Endothelial cell of umbilical vein (primary cell): Measurements from ENCODE around the gene XRCC1. TPM values are rescaled to one million over a fixed set of nuclear protein-coding genes. Genes with fewer than 3 reads are reported as not detected.
"Not testable (repeated sequence)": the region's sequence is repeated elsewhere in the genome, so short reads cannot be mapped to it uniquely, and the experiment has no call there.

Experiments
- BruUV-seq: library from RNA; stranded (reverse); fragments of 400-500 nt; replicated peaks from 2 replicates; lab custom pipeline; 2021; lab: Mats Ljungman, UMichigan
- CTCF ChIA-PET: fragments of 300-600, 350-600 bp; sonication (Branson Sonifier 250); formaldehyde crosslinking; loops from one replicate; lab custom pipeline; 2021; ENCODE audit warnings: antibody characterized with exemption, inconsistent platforms; lab: Charles Lee
- POLR2A ChIA-PET: fragments of 300-600, 350-600 bp; sonication (Branson Sonifier 250); formaldehyde crosslinking; loops from one replicate; lab custom pipeline; 2021; ENCODE audit warnings: antibody characterized with exemption, inconsistent platforms; lab: Charles Lee
- DNase-seq: peaks from one replicate; pipeline ENCODE4 v3.0.0-alpha.2; 2011; ENCODE audit warnings: low read depth, low spot score
- FAIRE-seq: peaks from 2 replicates; lab custom pipeline; 2011; peaks lifted over from hg19 to GRCh38; lab: Jason Lieb, UNC
- H2AFZ ChIP-seq: 2 replicates; pipeline ENCODE4 v1.6.0; 2012; ENCODE audit warnings: low read depth, low read length, control low read depth, inconsistent platforms
- H3K27ac ChIP-seq: 2 replicates; pipeline ENCODE4 v1.5.1; 2011; ENCODE audit warnings: low read depth, mild to moderate bottlenecking, control low read depth, low read length, moderate library complexity; ENCODE audit not compliant: insufficient read depth
- H3K27me3 ChIP-seq, 2 experiments: 2 replicates each; pipeline versions ENCODE4 v1.6.0 to v1.6.1; 2011; ENCODE audit warnings: low read length in 2 of 2, mixed read lengths in 1 of 2; ENCODE audit not compliant: control insufficient read depth in 2 of 2, insufficient read depth in 2 of 2
- H3K36me3 ChIP-seq, 2 experiments: 2 replicates in 1 of 2; 3 replicates in 1 of 2; pipeline ENCODE4 v1.5.1; 2011; ENCODE audit warnings: low read length in 2 of 2, mild to moderate bottlenecking in 1 of 2, moderate library complexity in 1 of 2; ENCODE audit not compliant: control insufficient read depth in 2 of 2, insufficient read depth in 2 of 2; ENCODE audit errors: extremely low read depth in 1 of 2
- H3K4me1 ChIP-seq: 3 replicates; pipeline ENCODE4 v1.5.1; 2011; ENCODE audit warnings: mild to moderate bottlenecking, low read length; ENCODE audit not compliant: control insufficient read depth, insufficient read depth; ENCODE audit errors: extremely low read depth
- H3K4me2 ChIP-seq: 2 replicates; pipeline ENCODE4 v1.6.1; 2011; ENCODE audit warnings: low read length, control low read depth, mixed read lengths; ENCODE audit not compliant: insufficient read depth
- H3K4me3 ChIP-seq, 3 experiments: fragments of 200-600 bp in 1 of 3; sonication (generic), shearing (Covaris generic) in 1 of 3; replicated peaks in 1 of 3; 2 replicates each; pipeline ENCODE4 v1.5.1; 2011 to 2016; ENCODE audit warnings: control low read depth in 3 of 3, low read length in 3 of 3, mild to moderate bottlenecking in 2 of 3, inconsistent platforms in 1 of 3, low read depth in 1 of 3, moderate library complexity in 1 of 3; ENCODE audit not compliant: insufficient read depth in 1 of 3
- H3K79me2 ChIP-seq: 2 replicates; pipeline ENCODE4 v1.6.0; 2012; ENCODE audit warnings: low read length, inconsistent platforms; ENCODE audit not compliant: control insufficient read depth, insufficient read depth
- H3K9ac ChIP-seq: replicated peaks from 2 replicates; pipeline ENCODE3; 2011; ENCODE audit warnings: low read length, control low read depth; ENCODE audit not compliant: insufficient read depth; ENCODE audit errors: extremely low read depth
- H3K9me1 ChIP-seq: replicated peaks from 3 replicates; pipeline ENCODE4 v1.6.0; 2011; ENCODE audit warnings: mild to moderate bottlenecking, low read length; ENCODE audit not compliant: control insufficient read depth, insufficient read depth; ENCODE audit errors: extremely low read depth
- H3K9me3 ChIP-seq: replicated peaks from 2 replicates; pipeline ENCODE4 v1.5.1; 2012; ENCODE audit warnings: low read length, inconsistent platforms; ENCODE audit not compliant: control insufficient read depth, insufficient read depth
- H4K20me1 ChIP-seq: replicated peaks from 2 replicates; pipeline ENCODE3; 2011; ENCODE audit warnings: mild to moderate bottlenecking, low read length; ENCODE audit not compliant: control insufficient read depth, insufficient read depth; ENCODE audit errors: extremely low read depth
- FOS ChIP-seq: IDR thresholded peaks from 2 replicates; pipeline ENCODE4 v1.6.1; 2011; ENCODE audit warnings: mild to moderate bottlenecking, low read length, moderate library complexity, borderline replicate concordance; ENCODE audit not compliant: insufficient read depth
- dilution Hi-C: fragments of 300-500 bp; cut with MboI; formaldehyde crosslinking; loops from one replicate; pipeline ENCODE4 v1.15.0; 2019; ENCODE audit warnings: low sequenced_read_pairs; ENCODE audit not compliant: extremely low pct_ligation_motif_present
- intact Hi-C: fragments of 100-400 bp; cut with micrococcal nuclease; formaldehyde crosslinking; loops from one replicate; pipeline ENCODE4 v1.10.0; 2022
- polyA plus RNA-seq, 4 experiments: library from polyadenylated mRNA; depleted of rRNA in 3 of 4; stranded (reverse) in 3 of 4; unstranded in 1 of 4; fragments of >200 nt; gene quantifications; 2 replicates each; pipeline versions ENCODE4 v1.2.1 to v1.2.3, GENCODE V29; 2011 to 2012; ENCODE audit warnings: missing spikeins in 1 of 4
- total RNA-seq: library from RNA; stranded (reverse); gene quantifications from 2 replicates; pipeline ENCODE4 v1.2.3, GENCODE V29; 2021

XRCC1 gene
- total and polyA plus RNA-seq, 2 donors (not counting 3 experiments of a cell fraction or from before 2014, with no cell fraction given), result 29.5 to 39.3 TPM

DNA sequence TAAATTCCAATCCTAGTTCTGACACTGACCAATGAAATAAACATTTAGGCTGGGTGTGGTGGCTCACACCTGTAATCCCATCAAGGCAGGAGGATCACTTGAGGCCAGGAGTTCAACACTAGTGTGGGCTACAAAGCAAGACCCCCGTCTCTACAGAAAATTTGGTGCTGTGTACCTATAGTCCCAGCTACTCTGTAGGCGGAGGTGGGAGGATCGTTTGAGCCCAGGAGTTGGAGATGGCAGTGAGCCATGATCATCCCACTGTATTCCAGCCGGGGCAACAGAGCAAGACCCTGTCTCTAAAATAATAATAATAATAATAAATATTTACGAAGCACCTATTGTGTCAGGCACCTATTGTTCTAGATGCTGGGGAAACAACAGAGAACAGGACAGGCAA, 13.9 kb upstream of the XRCC1 start:
- no peak for DNase-seq
- no peak for FAIRE-seq
- no peak overlapping the region for H2AFZ ChIP-seq

GRCh38 chr19:43587029-43587428, 11.7 kb upstream of the XRCC1 start:
- H3K27ac ChIP-seq, BruUV-seq, H3K9me1 ChIP-seq, intact Hi-C loops, H3K4me2 ChIP-seq, H3K9me3 ChIP-seq, H4K20me1 ChIP-seq, H3K4me1 ChIP-seq, H3K9ac ChIP-seq, FAIRE-seq, POLR2A ChIA-PET, DNase-seq, H2AFZ ChIP-seq, H3K79me2 ChIP-seq, H3K4me3 ChIP-seq, dilution Hi-C loops, H3K27me3 ChIP-seq: not testable (repeated sequence)
- H3K36me3 ChIP-seq, result peaks cover 0 to 14% of the 10 kb centered on the region in 2 experiments
- CTCF ChIA-PET, result interaction anchor here (2.0 kb wide), 1 partner anchor 51 kb away, joined by 5 read pairs; no protein-coding TSS in a partner anchor

More for the DNA sequence above, 13.9 kb upstream of the XRCC1 start:
- TF ChIP-seq FOS, result no peak
- Histone ChIP-seq H3K27ac (no peak overlapping the region), H3K4me1 (peaks cover 5% of the 10 kb centered on the region), H3K27me3 (no peaks in the 10 kb centered on the region), H3K36me3 (peaks cover 9 to 27% of the 10 kb centered on the region in 2 experiments), H4K20me1 (no peaks in the 10 kb centered on the region), H3K9me1 (no peaks in the 10 kb centered on the region), H3K9me3 (no peaks in the 10 kb centered on the region), H3K4me2 (no peak overlapping the region), H3K79me2 (peaks cover 11% of the 10 kb centered on the region), H3K9ac (no peak overlapping the region), H3K4me3 (no peak overlapping the region)
- ChIA-PET POLR2A (interaction anchor here (0.6 kb wide), 1 partner anchor 27 kb away, joined by 4 read pairs; no protein-coding TSS in a partner anchor), CTCF (interaction anchor here (1.6 kb wide), 1 partner anchor 34 kb away, joined by 8 read pairs; no protein-coding TSS in a partner anchor)
- dilution Hi-C loops (no loop called here), intact Hi-C loops (no loop called here)
- no TSS peak for BruUV-seq
